A549 (cell line): ENCODE measurements around the gene CGB3. TPM values are rescaled to one million over a fixed set of nuclear protein-coding genes. Genes with fewer than 3 reads are reported as not detected.

ENCODE experiments used
- ATAC-seq, 2 experiments: fragments of 200-7000 bp in 1 of 2; fragments of >200 bp in 1 of 2; cut with Nextera tagmentation in 1 of 2; cut with Tn5 transposase in 1 of 2; 3 replicates each; pipeline versions ENCODE4 v1.8.0 to v1.9.1; 2018 to 2020; ENCODE audit warnings: mild to moderate bottlenecking in 1 of 2, moderate library complexity in 1 of 2
- CTCF ChIA-PET: fragments of 300-600 bp; sonication (Branson Sonifier 250); formaldehyde crosslinking; extraction: SDS; loops from one replicate; lab custom pipeline; 2021; ENCODE audit warnings: antibody characterized with exemption, inconsistent platforms; lab: Yijun Ruan, JAX
- POLR2A ChIA-PET: fragments of 350-600 bp; formaldehyde crosslinking; extraction: SDS; loops from one replicate; lab custom pipeline; 2021; ENCODE audit warnings: antibody characterized with exemption, inconsistent platforms; lab: Yijun Ruan, JAX
- DNase-seq, 2 experiments: peaks; one replicate each; pipeline versions ENCODE4 v3.0.0 to v3.0.0-alpha.2; 2011 to 2016; ENCODE audit warnings: low read depth in 1 of 2, low spot score in 1 of 2
- FAIRE-seq: peaks from 2 replicates; lab custom pipeline; 2011; peaks lifted over from hg19 to GRCh38; lab: Jason Lieb, UNC
- H3K27ac ChIP-seq, 2 experiments: fragments of >200 bp; sonication (Bioruptor Twin); formaldehyde crosslinking; 3 replicates each; pipeline ENCODE4 v1.5.1; 2016 to 2017
- H3K4me1 ChIP-seq: fragments of >200 bp; sonication (Bioruptor Twin); formaldehyde crosslinking; 3 replicates; pipeline ENCODE4 v1.6.1; 2016
- H3K4me2 ChIP-seq: fragments of >200 bp; sonication (Bioruptor Twin); formaldehyde crosslinking; 3 replicates; pipeline ENCODE4 v1.6.1; 2016
- H3K4me3 ChIP-seq: fragments of >200 bp; sonication (Bioruptor Twin); formaldehyde crosslinking; 3 replicates; pipeline ENCODE4 v1.5.1; 2016
- H3K9me3 ChIP-seq: fragments of >200 bp; sonication (Bioruptor Twin); formaldehyde crosslinking; 3 replicates; pipeline ENCODE4 v1.6.1; 2016
- CEBPB ChIP-seq, 2 experiments: fragments of >200 bp in 1 of 2; sonication (Bioruptor Twin) in 1 of 2; formaldehyde crosslinking in 1 of 2; IDR thresholded peaks; 2 replicates each; pipeline ENCODE4 v1.6.1; 2012 to 2016
- CHD2 ChIP-seq: fragments of 150-350 bp; IDR thresholded peaks from 2 replicates; pipeline ENCODE4 v1.6.1; 2014; ENCODE audit warnings: low read length; ENCODE audit not compliant: partially characterized antibody
- EHMT2 ChIP-seq: fragments of 200-600 bp; sonication (generic); IDR thresholded peaks from 2 replicates; pipeline ENCODE4 v1.6.1; 2016; ENCODE audit warnings: antibody characterized with exemption, low read depth, mild to moderate bottlenecking, moderate library complexity
- EP300 ChIP-seq, 2 experiments: fragments of >200 bp; sonication (Bioruptor Twin); formaldehyde crosslinking; IDR thresholded peaks; 2 replicates in 1 of 2; 3 replicates in 1 of 2; pipeline ENCODE4 v1.6.1; 2016 to 2017
- ESRRA ChIP-seq: fragments of 150-350 bp; IDR thresholded peaks from 2 replicates; pipeline ENCODE4 v1.6.1; 2014; ENCODE audit warnings: mild to moderate bottlenecking, low read length, borderline replicate concordance
- FOXS1 ChIP-seq: fragments of 250-450 bp; sonication (Bioruptor Pico); IDR thresholded peaks from 2 replicates; pipeline ENCODE4 v1.5.0; 2020; ENCODE audit warnings: mild to moderate bottlenecking, moderate library complexity
- GATA3 ChIP-seq: IDR thresholded peaks from 2 replicates; pipeline ENCODE4 v1.6.1; 2012; ENCODE audit warnings: borderline replicate concordance
- HEYL ChIP-seq: fragments of 250-450 bp; sonication (Bioruptor Pico); IDR thresholded peaks from 2 replicates; pipeline ENCODE4 v1.8.0; 2021; ENCODE audit warnings: mild to moderate bottlenecking, moderate library complexity
- HOXB13 ChIP-seq: fragments of 250-450 bp; sonication (Bioruptor Pico); IDR thresholded peaks from 2 replicates; pipeline ENCODE4 v1.5.0; 2020; ENCODE audit warnings: low read depth, mild to moderate bottlenecking, moderate library complexity
- RARB ChIP-seq: fragments of 250-450 bp; sonication (Bioruptor Pico); IDR thresholded peaks from 2 replicates; pipeline ENCODE4 v1.8.0; 2021; ENCODE audit warnings: mild to moderate bottlenecking, moderate library complexity
- SMC3 ChIP-seq: fragments of >200 bp; sonication (Bioruptor Twin); formaldehyde crosslinking; IDR thresholded peaks from 3 replicates; pipeline ENCODE4 v1.6.1; 2018; ENCODE audit warnings: inconsistent platforms
- SREBF2 ChIP-seq: fragments of 450-650 bp; IDR thresholded peaks from 2 replicates; pipeline ENCODE4 v1.6.1; 2014; ENCODE audit warnings: mild to moderate bottlenecking, moderate library complexity
- ZC3H11A ChIP-seq: fragments of 450-650 bp; IDR thresholded peaks from 2 replicates; pipeline ENCODE4 v1.6.1; 2014; ENCODE audit warnings: antibody characterized with exemption, mild to moderate bottlenecking
- ZNF302 ChIP-seq: fragments of 250-450 bp; sonication (Bioruptor Pico); IDR thresholded peaks from 2 replicates; pipeline ENCODE4 v1.9.0; 2021; ENCODE audit warnings: inconsistent platforms, mild to moderate bottlenecking, moderate library complexity
- WGBS: methylation state at CpG from one replicate; pipeline ENCODE4 v1.1.6; 2017; ENCODE audit errors: missing lambda C conversion rate; 5-methylcytosine and 5-hydroxymethylcytosine counted together
- polyA plus RNA-seq, 4 experiments: library from polyadenylated mRNA; depleted of rRNA in 3 of 4; stranded (reverse); fragments of >200 nt; fragmentation: RNase III in 1 of 4; extraction: RNeasy Plus Mini Kit Qiagen cat#74134 plus additional on column Dnase treatment in 1 of 4; gene quantifications; 2 replicates in 3 of 4; 3 replicates in 1 of 4; pipeline ENCODE4 v1.2.3, GENCODE V29; 2011 to 2017
- small RNA-seq, 6 experiments: library from RNA; depleted of rRNA; stranded (forward); fragments of <200 nt; gene quantifications; one replicate each; pipeline ENCODE3, GENCODE V24; 2012
- TF ChIP-seq, protein P1 (sequence below): fragments of 250-450 bp; sonication (Bioruptor Pico); IDR thresholded peaks from 2 replicates; pipeline ENCODE4 v1.5.0; 2020; ENCODE audit warnings: low read depth, mild to moderate bottlenecking, moderate library complexity
- TF ChIP-seq, protein P2 (sequence below): fragments of 150-350 bp; IDR thresholded peaks from 2 replicates; pipeline ENCODE4 v1.6.1; 2014; ENCODE audit warnings: low read depth, mild to moderate bottlenecking, low read length
- TF ChIP-seq, protein P3 (sequence below): IDR thresholded peaks from 2 replicates; pipeline ENCODE4 v1.6.1; 2012

The CGB3 gene
- polyA plus RNA-seq, 2 of the 4 experiments (the other 2 are of a cell fraction): 0.13 TPM; not detected in 1

DNA sequence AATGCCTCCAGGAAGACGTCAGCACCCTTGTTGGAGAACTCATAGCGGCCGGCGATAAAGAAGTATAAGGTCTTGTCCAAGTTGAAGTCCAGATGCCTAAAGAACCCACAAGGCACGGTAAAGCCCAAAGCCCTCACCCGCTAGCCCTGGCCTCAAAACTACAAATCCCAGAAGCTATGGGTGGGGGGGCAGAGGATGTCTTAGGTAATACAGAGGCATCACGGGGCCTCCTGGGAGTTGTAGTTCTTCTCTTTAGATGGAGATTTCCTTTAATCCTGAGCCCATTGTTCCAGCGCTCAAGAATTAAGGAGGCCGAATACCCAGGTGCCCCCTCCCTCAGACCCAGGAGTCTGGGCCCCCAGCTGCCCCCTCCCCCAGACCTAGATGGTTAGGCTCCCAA, 41.9 kb downstream of the CGB3 start:
- WGBS: 90% methylated on average over 9 of the region's 9 CpGs
- peaks cover 13% of the 10 kb centered on the region for H3K4me1 ChIP-seq
- H3K9me3 ChIP-seq: no peaks in the 10 kb centered on the region
- CTCF ChIA-PET: interaction anchor here (0.6 to 19.0 kb wide), 5 partner anchors 11 to 187 kb away, joined by 3 to 360 read pairs (median 8); partner anchors contain the start of genes GYS1 and RUVBL2
- no peak overlapping the region for H3K4me2 ChIP-seq
- FAIRE-seq (no peak), ATAC-seq (peak in 1 of 2 experiments; percentile 19; a peak in 1 of 6 replicates), DNase-seq (no peak)
- TF ChIP-seq EHMT2 (no peak), ZC3H11A (no peak), SMC3 (no peak), ESRRA (no peak), CHD2 (no peak), CEBPB (IDR thresholded peaks at IDR 0.05) (no peak), HEYL (no peak), GATA3 (no peak), RARB (no peak), SREBF2 (no peak)
- TF ChIP-seq, protein P1, sequence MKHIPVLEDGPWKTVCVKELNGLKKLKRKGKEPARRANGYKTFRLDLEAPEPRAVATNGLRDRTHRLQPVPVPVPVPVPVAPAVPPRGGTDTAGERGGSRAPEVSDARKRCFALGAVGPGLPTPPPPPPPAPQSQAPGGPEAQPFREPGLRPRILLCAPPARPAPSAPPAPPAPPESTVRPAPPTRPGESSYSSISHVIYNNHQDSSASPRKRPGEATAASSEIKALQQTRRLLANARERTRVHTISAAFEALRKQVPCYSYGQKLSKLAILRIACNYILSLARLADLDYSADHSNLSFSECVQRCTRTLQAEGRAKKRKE (CRISPR knock-in tag): no peak
- TF ChIP-seq, protein P2, sequence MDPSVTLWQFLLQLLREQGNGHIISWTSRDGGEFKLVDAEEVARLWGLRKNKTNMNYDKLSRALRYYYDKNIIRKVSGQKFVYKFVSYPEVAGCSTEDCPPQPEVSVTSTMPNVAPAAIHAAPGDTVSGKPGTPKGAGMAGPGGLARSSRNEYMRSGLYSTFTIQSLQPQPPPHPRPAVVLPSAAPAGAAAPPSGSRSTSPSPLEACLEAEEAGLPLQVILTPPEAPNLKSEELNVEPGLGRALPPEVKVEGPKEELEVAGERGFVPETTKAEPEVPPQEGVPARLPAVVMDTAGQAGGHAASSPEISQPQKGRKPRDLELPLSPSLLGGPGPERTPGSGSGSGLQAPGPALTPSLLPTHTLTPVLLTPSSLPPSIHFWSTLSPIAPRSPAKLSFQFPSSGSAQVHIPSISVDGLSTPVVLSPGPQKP: no peak
- no peak overlapping the region for H3K27ac ChIP-seq
- H3K4me3 ChIP-seq: no peak overlapping the region
- POLR2A ChIA-PET: no interaction called here

DNA sequence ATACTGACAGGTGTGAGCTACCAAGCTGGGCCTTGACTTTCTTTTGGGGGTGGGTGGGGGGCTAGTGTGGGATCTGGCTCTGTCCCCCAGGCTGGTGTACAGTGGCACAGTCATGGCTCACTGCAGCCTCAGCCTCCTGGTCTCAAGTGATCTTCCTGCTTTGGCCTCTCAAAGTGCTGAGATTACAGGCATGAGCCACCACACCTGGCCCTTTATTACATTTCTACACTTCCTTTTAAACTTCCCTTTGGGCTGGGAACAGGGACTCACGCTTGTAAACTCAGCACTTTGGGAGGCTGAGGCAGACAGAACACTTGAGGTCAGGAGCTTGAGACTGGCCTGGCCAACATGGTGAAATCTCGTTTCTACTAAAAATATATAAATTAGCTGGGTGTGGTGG, 47.1 kb downstream of the CGB3 start:
- 77% methylated on average over 2 of the region's 2 CpGs for WGBS
- no peak for FAIRE-seq
- peaks cover 13% of the 10 kb centered on the region for H3K4me1 ChIP-seq
- ChIA-PET POLR2A (interaction anchor here (1.2 kb wide), 2 partner anchors 9 to 358 kb away, joined by 3 read pairs; partner anchors contain the start of genes RPL18 and SPHK2), CTCF (interaction anchor here (0.8 to 19.0 kb wide), 13 partner anchors 9 to 331 kb away, joined by 3 to 360 read pairs (median 5); partner anchors contain the start of genes CA11, GYS1, NUCB1 and RUVBL2)
- H3K4me3 ChIP-seq: no peak overlapping the region
- TF ChIP-seq, protein P3, sequence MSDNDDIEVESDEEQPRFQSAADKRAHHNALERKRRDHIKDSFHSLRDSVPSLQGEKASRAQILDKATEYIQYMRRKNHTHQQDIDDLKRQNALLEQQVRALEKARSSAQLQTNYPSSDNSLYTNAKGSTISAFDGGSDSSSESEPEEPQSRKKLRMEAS: no peak
- no peak for TF ChIP-seq ZNF302 (CRISPR knock-in tag)
- H3K27ac ChIP-seq: no peak overlapping the region
- no peaks in the 10 kb centered on the region for H3K9me3 ChIP-seq
- no peak for DNase-seq
- no peak overlapping the region for H3K4me2 ChIP-seq
- no peak for ATAC-seq

DNA sequence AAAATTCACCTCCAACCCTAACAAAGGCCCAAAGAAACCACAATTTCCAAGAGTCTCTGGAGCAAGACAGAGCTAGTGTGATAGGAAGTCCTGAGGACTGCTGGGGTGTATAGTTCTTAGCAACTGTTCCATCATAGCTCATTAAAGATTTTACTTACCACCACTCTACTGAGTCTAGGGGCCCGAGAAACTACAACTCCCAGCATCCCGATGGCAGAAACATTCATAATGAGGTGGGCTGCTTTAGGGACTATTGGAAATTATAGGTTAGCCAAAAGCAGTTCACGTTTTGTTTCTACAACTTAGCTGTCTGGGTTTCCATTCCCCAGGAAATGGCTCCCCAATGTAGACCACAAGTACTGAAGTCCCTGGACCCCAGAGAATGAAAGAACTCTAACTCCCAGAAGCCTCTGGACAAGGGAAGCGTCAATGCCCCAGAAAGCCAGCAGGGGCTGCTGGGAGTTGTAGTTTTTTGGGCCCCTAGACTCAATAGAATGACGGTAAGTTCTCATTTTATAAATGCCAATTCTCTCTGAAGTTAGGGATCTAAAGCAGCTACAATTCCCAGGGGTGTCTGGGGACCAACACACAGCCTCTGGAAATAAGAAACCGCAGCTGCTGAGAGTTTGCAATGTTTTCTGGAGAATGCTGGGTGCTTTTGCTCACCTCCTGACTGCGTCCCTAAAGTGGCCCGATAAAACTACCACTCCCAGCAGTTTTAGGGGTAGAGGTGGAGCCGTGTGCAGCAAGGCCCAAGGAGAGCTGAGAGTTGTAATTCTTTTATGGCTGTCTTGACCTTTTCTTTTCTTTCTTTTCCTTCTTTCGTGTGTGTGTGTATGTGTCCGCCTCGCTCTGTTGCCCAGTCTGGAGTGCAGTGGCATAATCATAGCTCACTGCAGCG, 47.9 kb downstream of the CGB3 start:
- no peak overlapping the region for H3K27ac ChIP-seq
- H3K4me1 ChIP-seq: peaks cover 13% of the 10 kb centered on the region
- TF ChIP-seq EP300 (IDR thresholded peaks at IDR 0.05) (no peak), FOXS1 (CRISPR knock-in tag) (0 out of 2 replicates have a peak, but pooled peaks have one; percentile 29), HOXB13 (0 out of 2 replicates have a peak, but pooled peaks have one; percentile 22)
- TF ChIP-seq, all 56 proteins: peak for 2
- ChIA-PET CTCF (interaction anchor here (0.6 to 19.0 kb wide), 11 partner anchors 9 to 330 kb away, joined by 3 to 360 read pairs (median 5); partner anchors contain the start of genes CA11, GYS1 and RUVBL2), POLR2A (interaction anchor here (0.6 to 1.8 kb wide), 6 partner anchors 9 to 139 kb away, joined by 3 to 4 read pairs (median 3); partner anchors contain the start of genes PPP1R15A and RUVBL2)
- Histone ChIP-seq H3K4me3 (no peak overlapping the region), H3K9me3 (no peaks in the 10 kb centered on the region), H3K4me2 (no peak overlapping the region)
- WGBS: 86% methylated on average over 13 of the region's 13 CpGs
- peak in 1 of 2 experiments; percentile 47 for DNase-seq
- peak; percentile 46 to 72; a peak in 5 of 6 replicates for ATAC-seq
- FAIRE-seq: no peak

Small RNA genes lying within 50 kb of the gene (small RNA-seq; reads per million reads assigned to genes)
- gene MIR6798: 0 reads per million in 6 experiments

Other genes with a start within 250 kb of the CGB3 start
- 30.4 and 31.9 TPM in 2 replicates for gene BCAT2, start 213.3 kb downstream of the CGB3 start, polyA plus RNA-seq (2011; rRNA removed)
- gene BCAT2, start 213.3 kb downstream of the CGB3 start, polyA plus RNA-seq (2017; fragmentation: RNase III; extraction: RNeasy Plus Mini Kit Qiagen cat#74134 plus additional on column Dnase treatment): 46.4 to 47.9 TPM (median 47.2 TPM) in 3 replicates
- 8.1 and 11.1 TPM in 2 replicates for gene HSD17B14, start 187.8 kb downstream of the CGB3 start, polyA plus RNA-seq (2011; rRNA removed)
- 10.6 to 20.9 TPM (median 19.5 TPM) in 3 replicates for gene HSD17B14, start 187.8 kb downstream of the CGB3 start, polyA plus RNA-seq (2017; fragmentation: RNase III; extraction: RNeasy Plus Mini Kit Qiagen cat#74134 plus additional on column Dnase treatment)
- gene PLEKHA4, start 155.7 kb downstream of the CGB3 start, polyA plus RNA-seq (2011; rRNA removed): 0.34 and 0.42 TPM in 2 replicates
- 0.46 to 0.78 TPM (median 0.47 TPM) in 3 replicates for gene PLEKHA4, start 155.7 kb downstream of the CGB3 start, polyA plus RNA-seq (2017; fragmentation: RNase III; extraction: RNeasy Plus Mini Kit Qiagen cat#74134 plus additional on column Dnase treatment)
- 49.0 and 74.2 TPM in 2 replicates for gene PPP1R15A, start 151.9 kb downstream of the CGB3 start, polyA plus RNA-seq (2011; rRNA removed)
- gene PPP1R15A, start 151.9 kb downstream of the CGB3 start, polyA plus RNA-seq (2017; fragmentation: RNase III; extraction: RNeasy Plus Mini Kit Qiagen cat#74134 plus additional on column Dnase treatment): 28.1 to 29.7 TPM (median 29.2 TPM) in 3 replicates
- gene TULP2, start 125.6 kb downstream of the CGB3 start, polyA plus RNA-seq (2011; rRNA removed): not detected in 2 replicates
- gene TULP2, start 125.6 kb downstream of the CGB3 start, polyA plus RNA-seq (2017; fragmentation: RNase III; extraction: RNeasy Plus Mini Kit Qiagen cat#74134 plus additional on column Dnase treatment): not detected in 3 replicates
- 58.5 and 79.5 TPM in 2 replicates for gene NUCB1, start 124.0 kb downstream of the CGB3 start, polyA plus RNA-seq (2011; rRNA removed)
- gene NUCB1, start 124.0 kb downstream of the CGB3 start, polyA plus RNA-seq (2017; fragmentation: RNase III; extraction: RNeasy Plus Mini Kit Qiagen cat#74134 plus additional on column Dnase treatment): 154 to 182 TPM (median 174 TPM) in 3 replicates
- 0.60 and 0.78 TPM in 2 replicates for gene DHDH, start 90.6 kb downstream of the CGB3 start, polyA plus RNA-seq (2011; rRNA removed)
- gene DHDH, start 90.6 kb downstream of the CGB3 start, polyA plus RNA-seq (2017; fragmentation: RNase III; extraction: RNeasy Plus Mini Kit Qiagen cat#74134 plus additional on column Dnase treatment): 1.1 to 1.2 TPM (median 1.2 TPM) in 3 replicates
- 120 and 134 TPM in 2 replicates for gene BAX, start 69.5 kb downstream of the CGB3 start, polyA plus RNA-seq (2011; rRNA removed)
- gene BAX, start 69.5 kb downstream of the CGB3 start, polyA plus RNA-seq (2017; fragmentation: RNase III; extraction: RNeasy Plus Mini Kit Qiagen cat#74134 plus additional on column Dnase treatment): 265 to 299 TPM (median 284 TPM) in 3 replicates
- gene FTL, start 59.0 kb downstream of the CGB3 start, polyA plus RNA-seq (2011; rRNA removed): 4,743 and 7,067 TPM in 2 replicates
- 12,141 to 13,930 TPM (median 13,921 TPM) in 3 replicates for gene FTL, start 59.0 kb downstream of the CGB3 start, polyA plus RNA-seq (2017; fragmentation: RNase III; extraction: RNeasy Plus Mini Kit Qiagen cat#74134 plus additional on column Dnase treatment)
- gene GYS1, start 31.0 kb downstream of the CGB3 start, polyA plus RNA-seq (2011; rRNA removed): 10.3 and 16.4 TPM in 2 replicates
- gene GYS1, start 31.0 kb downstream of the CGB3 start, polyA plus RNA-seq (2017; fragmentation: RNase III; extraction: RNeasy Plus Mini Kit Qiagen cat#74134 plus additional on column Dnase treatment): 23.8 to 25.0 TPM (median 24.8 TPM) in 3 replicates
- gene RUVBL2, start 30.4 kb downstream of the CGB3 start, polyA plus RNA-seq (2011; rRNA removed): 146 and 186 TPM in 2 replicates
- gene RUVBL2, start 30.4 kb downstream of the CGB3 start, polyA plus RNA-seq (2017; fragmentation: RNase III; extraction: RNeasy Plus Mini Kit Qiagen cat#74134 plus additional on column Dnase treatment): 213 to 274 TPM (median 225 TPM) in 3 replicates
- gene LHB, start 7.2 kb downstream of the CGB3 start, polyA plus RNA-seq (2011; rRNA removed): not detected in 2 replicates
- gene LHB, start 7.2 kb downstream of the CGB3 start, polyA plus RNA-seq (2017; fragmentation: RNase III; extraction: RNeasy Plus Mini Kit Qiagen cat#74134 plus additional on column Dnase treatment): 0.22 TPM in 1 of 3 replicates, not detected in the others
- not detected in 2 replicates for gene CGB2, start 7.6 kb upstream of the CGB3 start, polyA plus RNA-seq (2011; rRNA removed)
- not detected in 3 replicates for gene CGB2, start 7.6 kb upstream of the CGB3 start, polyA plus RNA-seq (2017; fragmentation: RNase III; extraction: RNeasy Plus Mini Kit Qiagen cat#74134 plus additional on column Dnase treatment)
- not detected in 2 replicates for gene CGB1, start 12.6 kb upstream of the CGB3 start, polyA plus RNA-seq (2011; rRNA removed)
- gene CGB1, start 12.6 kb upstream of the CGB3 start, polyA plus RNA-seq (2017; fragmentation: RNase III; extraction: RNeasy Plus Mini Kit Qiagen cat#74134 plus additional on column Dnase treatment): 0.13 TPM in 1 of 3 replicates, not detected in the others
- 0.15 and 0.23 TPM in 2 replicates for gene CGB5, start 19.5 kb upstream of the CGB3 start, polyA plus RNA-seq (2011; rRNA removed)
- 0.53 to 0.94 TPM (median 0.71 TPM) in 3 replicates for gene CGB5, start 19.5 kb upstream of the CGB3 start, polyA plus RNA-seq (2017; fragmentation: RNase III; extraction: RNeasy Plus Mini Kit Qiagen cat#74134 plus additional on column Dnase treatment)
- gene CGB8, start 24.8 kb upstream of the CGB3 start, polyA plus RNA-seq (2011; rRNA removed): 0.63 and 0.95 TPM in 2 replicates
- gene CGB8, start 24.8 kb upstream of the CGB3 start, polyA plus RNA-seq (2017; fragmentation: RNase III; extraction: RNeasy Plus Mini Kit Qiagen cat#74134 plus additional on column Dnase treatment): 2.0 to 2.7 TPM (median 2.4 TPM) in 3 replicates
- gene CGB7, start 33.4 kb upstream of the CGB3 start, polyA plus RNA-seq (2011; rRNA removed): 0.34 and 0.56 TPM in 2 replicates
- gene CGB7, start 33.4 kb upstream of the CGB3 start, polyA plus RNA-seq (2017; fragmentation: RNase III; extraction: RNeasy Plus Mini Kit Qiagen cat#74134 plus additional on column Dnase treatment): 0.63 to 0.88 TPM (median 0.79 TPM) in 3 replicates
- 0.34 and 0.37 TPM in 2 replicates for gene NTF4, start 40.5 kb upstream of the CGB3 start, polyA plus RNA-seq (2011; rRNA removed)
- 1.0 to 2.4 TPM (median 1.7 TPM) in 3 replicates for gene NTF4, start 40.5 kb upstream of the CGB3 start, polyA plus RNA-seq (2017; fragmentation: RNase III; extraction: RNeasy Plus Mini Kit Qiagen cat#74134 plus additional on column Dnase treatment)
- not detected in 2 replicates for gene KCNA7, start 48.4 kb upstream of the CGB3 start, polyA plus RNA-seq (2011; rRNA removed)
- gene KCNA7, start 48.4 kb upstream of the CGB3 start, polyA plus RNA-seq (2017; fragmentation: RNase III; extraction: RNeasy Plus Mini Kit Qiagen cat#74134 plus additional on column Dnase treatment): not detected in 3 replicates
- gene SNRNP70, start 61.1 kb upstream of the CGB3 start, polyA plus RNA-seq (2011; rRNA removed): 214 and 220 TPM in 2 replicates
- 338 to 350 TPM (median 342 TPM) in 3 replicates for gene SNRNP70, start 61.1 kb upstream of the CGB3 start, polyA plus RNA-seq (2017; fragmentation: RNase III; extraction: RNeasy Plus Mini Kit Qiagen cat#74134 plus additional on column Dnase treatment)
- 4.6 and 5.4 TPM in 2 replicates for gene LIN7B, start 90.0 kb upstream of the CGB3 start, polyA plus RNA-seq (2011; rRNA removed)
- gene LIN7B, start 90.0 kb upstream of the CGB3 start, polyA plus RNA-seq (2017; fragmentation: RNase III; extraction: RNeasy Plus Mini Kit Qiagen cat#74134 plus additional on column Dnase treatment): 7.1 to 8.3 TPM (median 8.0 TPM) in 3 replicates
- gene C19orf73, start 94.8 kb upstream of the CGB3 start, polyA plus RNA-seq (2011; rRNA removed): 1.4 and 1.8 TPM in 2 replicates
- 1.7 to 2.2 TPM (median 1.7 TPM) in 3 replicates for gene C19orf73, start 94.8 kb upstream of the CGB3 start, polyA plus RNA-seq (2017; fragmentation: RNase III; extraction: RNeasy Plus Mini Kit Qiagen cat#74134 plus additional on column Dnase treatment)
- 2.5 and 3.2 TPM in 2 replicates for gene PPFIA3, start 95.2 kb upstream of the CGB3 start, polyA plus RNA-seq (2011; rRNA removed)
- 6.5 to 8.0 TPM (median 7.3 TPM) in 3 replicates for gene PPFIA3, start 95.2 kb upstream of the CGB3 start, polyA plus RNA-seq (2017; fragmentation: RNase III; extraction: RNeasy Plus Mini Kit Qiagen cat#74134 plus additional on column Dnase treatment)
- gene HRC, start 131.1 kb upstream of the CGB3 start, polyA plus RNA-seq (2011; rRNA removed): 0.04 TPM in 1 of 2 replicates, not detected in the other
- gene HRC, start 131.1 kb upstream of the CGB3 start, polyA plus RNA-seq (2017; fragmentation: RNase III; extraction: RNeasy Plus Mini Kit Qiagen cat#74134 plus additional on column Dnase treatment): 0.04 to 0.05 TPM in 2 of 3 replicates, not detected in the other
- gene TRPM4, start 133.5 kb upstream of the CGB3 start, polyA plus RNA-seq (2011; rRNA removed): 4.7 and 4.9 TPM in 2 replicates
- gene TRPM4, start 133.5 kb upstream of the CGB3 start, polyA plus RNA-seq (2017; fragmentation: RNase III; extraction: RNeasy Plus Mini Kit Qiagen cat#74134 plus additional on column Dnase treatment): 8.4 to 9.4 TPM (median 9.1 TPM) in 3 replicates